Hepatocyte (in vitro differentiated cells): ENCODE measurements around the gene MED16. TPM values are rescaled to one million over a fixed set of nuclear protein-coding genes. Genes with fewer than 3 reads are reported as not detected.

Experiments
- DNase-seq: peaks from one replicate; pipeline ENCODE4 v3.0.0-alpha.2; 2016; ENCODE audit warnings: low spot score
- H2AFZ ChIP-seq: fragments of 200-600 bp; sonication (generic); 2 replicates; pipeline ENCODE4 v1.6.0; 2016; ENCODE audit warnings: antibody characterized with exemption, mild to moderate bottlenecking
- H3K27ac ChIP-seq: fragments of 200-600 bp; sonication (generic); 2 replicates; pipeline ENCODE4 v1.5.1; 2016; ENCODE audit warnings: mild to moderate bottlenecking
- H3K27me3 ChIP-seq: fragments of 200-600 bp; sonication (generic); 2 replicates; pipeline ENCODE4 v1.6.1; 2016
- H3K36me3 ChIP-seq: fragments of 200-600 bp; sonication (generic); replicated peaks from 2 replicates; pipeline ENCODE4 v1.5.1; 2016; ENCODE audit warnings: low read depth; ENCODE audit not compliant: insufficient read depth
- H3K4me1 ChIP-seq: fragments of 200-600 bp; sonication (generic); 2 replicates; pipeline ENCODE4 v1.5.1; 2016; ENCODE audit warnings: mild to moderate bottlenecking, moderate library complexity; ENCODE audit not compliant: insufficient read depth
- H3K4me2 ChIP-seq: fragments of 200-600 bp; sonication (generic); 2 replicates; pipeline ENCODE4 v1.6.0; 2016
- H3K4me3 ChIP-seq: fragments of 200-600 bp; sonication (generic); 2 replicates; pipeline ENCODE4 v1.5.1; 2016; ENCODE audit warnings: mild to moderate bottlenecking
- H3K79me2 ChIP-seq: fragments of 200-600 bp; sonication (generic); 2 replicates; pipeline ENCODE4 v1.6.0; 2017; ENCODE audit warnings: mild to moderate bottlenecking
- H3K9me2 ChIP-seq: fragments of 200-600 bp; sonication (generic); replicated peaks from 2 replicates; pipeline ENCODE4 v1.6.0; 2017; ENCODE audit warnings: mild to moderate bottlenecking; ENCODE audit not compliant: insufficient read depth
- H3K9me3 ChIP-seq: fragments of 200-600 bp; sonication (generic); 2 replicates; pipeline ENCODE4 v1.5.1; 2016; ENCODE audit warnings: low read depth, mild to moderate bottlenecking
- H4K20me1 ChIP-seq: fragments of 200-600 bp; sonication (generic); 2 replicates; pipeline ENCODE4 v1.6.0; 2016; ENCODE audit warnings: mild to moderate bottlenecking; ENCODE audit not compliant: insufficient read depth, poor library complexity, severe bottlenecking
- EZH2 ChIP-seq: fragments of 200-600 bp; sonication (generic); IDR thresholded peaks from 2 replicates; pipeline ENCODE4 v1.6.1; 2016; ENCODE audit warnings: antibody characterized with exemption, mild to moderate bottlenecking, borderline replicate concordance
- EZH2phosphoT487 ChIP-seq: fragments of 200-600 bp; sonication (generic); IDR thresholded peaks from one replicate; pipeline ENCODE4 v1.6.1; 2018; ENCODE audit warnings: antibody characterized with exemption, mild to moderate bottlenecking, low read depth, moderate library complexity; ENCODE audit not compliant: unreplicated experiment, severe bottlenecking
- WGBS: methylation state at CpG from one replicate; pipeline ENCODE4 v1.1.6; 2016; ENCODE audit warnings: low lambda C conversion rate; ENCODE audit errors: missing lambda C conversion rate; 5-methylcytosine and 5-hydroxymethylcytosine counted together
- polyA plus RNA-seq: library from polyadenylated mRNA; unstranded; fragments of >200 nt; fragmentation: Nextera tagmentation; extraction: Ambion mirVana; gene quantifications from 2 replicates; pipeline ENCODE4 v1.2.1, GENCODE V29; 2016
- total RNA-seq: library from RNA; depleted of rRNA; stranded (reverse); fragments of >200 nt; gene quantifications from 2 replicates; pipeline ENCODE4 v1.2.3, GENCODE V29; 2014
- TF ChIP-seq, protein P1 (sequence below): fragments of 200-600 bp; sonication (generic); IDR thresholded peaks from 2 replicates; pipeline ENCODE4 v1.5.1; 2016; ENCODE audit warnings: antibody characterized with exemption, mild to moderate bottlenecking; ENCODE audit not compliant: poor library complexity

MED16 gene
- total and polyA plus RNA-seq, 2 experiments from 2014 or later, result 32.1 to 80.9 TPM

DNA sequence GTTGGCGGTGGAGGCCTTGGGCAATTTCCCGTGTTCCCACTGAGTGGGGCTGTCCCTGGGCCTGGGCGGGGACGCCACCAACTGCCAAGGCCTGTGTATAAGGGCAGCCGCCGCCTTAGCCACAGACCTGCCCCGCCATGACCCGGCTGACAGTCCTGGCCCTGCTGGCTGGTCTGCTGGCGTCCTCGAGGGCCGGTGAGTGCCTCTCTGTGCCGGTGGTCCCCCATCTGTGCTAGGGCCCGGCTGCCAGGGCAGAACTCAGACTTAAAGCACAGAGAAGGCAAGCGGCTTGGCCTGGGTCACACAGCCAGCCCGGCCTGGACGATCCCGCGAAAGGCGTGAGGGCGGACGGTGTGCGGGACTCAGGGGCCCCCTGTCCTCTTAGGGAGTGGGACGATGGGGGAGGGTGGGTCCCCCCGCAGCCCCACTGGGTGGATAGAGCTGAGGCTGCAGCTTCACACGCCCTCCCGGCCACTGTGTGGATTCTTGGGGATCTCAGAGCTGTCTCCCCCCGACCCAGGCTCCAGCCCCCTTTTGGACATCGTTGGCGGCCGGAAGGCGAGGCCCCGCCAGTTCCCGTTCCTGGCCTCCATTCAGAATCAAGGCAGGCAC, 65.2 kb downstream of the MED16 start, which contains the start of gene AZU1:
AZU1 (plus strand) TSS at position 128 of the 612 bp plus-strand sequence; CDS start at position 138, 10 bp downstream.
- no peak for TF ChIP-seq EZH2
- TF ChIP-seq EZH2phosphoT487, result no peak
- TF ChIP-seq, protein P1, sequence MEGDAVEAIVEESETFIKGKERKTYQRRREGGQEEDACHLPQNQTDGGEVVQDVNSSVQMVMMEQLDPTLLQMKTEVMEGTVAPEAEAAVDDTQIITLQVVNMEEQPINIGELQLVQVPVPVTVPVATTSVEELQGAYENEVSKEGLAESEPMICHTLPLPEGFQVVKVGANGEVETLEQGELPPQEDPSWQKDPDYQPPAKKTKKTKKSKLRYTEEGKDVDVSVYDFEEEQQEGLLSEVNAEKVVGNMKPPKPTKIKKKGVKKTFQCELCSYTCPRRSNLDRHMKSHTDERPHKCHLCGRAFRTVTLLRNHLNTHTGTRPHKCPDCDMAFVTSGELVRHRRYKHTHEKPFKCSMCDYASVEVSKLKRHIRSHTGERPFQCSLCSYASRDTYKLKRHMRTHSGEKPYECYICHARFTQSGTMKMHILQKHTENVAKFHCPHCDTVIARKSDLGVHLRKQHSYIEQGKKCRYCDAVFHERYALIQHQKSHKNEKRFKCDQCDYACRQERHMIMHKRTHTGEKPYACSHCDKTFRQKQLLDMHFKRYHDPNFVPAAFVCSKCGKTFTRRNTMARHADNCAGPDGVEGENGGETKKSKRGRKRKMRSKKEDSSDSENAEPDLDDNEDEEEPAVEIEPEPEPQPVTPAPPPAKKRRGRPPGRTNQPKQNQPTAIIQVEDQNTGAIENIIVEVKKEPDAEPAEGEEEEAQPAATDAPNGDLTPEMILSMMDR, result no peak
- 87% methylated on average over 20 of the region's 33 CpGs for WGBS
- Histone ChIP-seq H3K27me3 (peaks cover 3% of the 10 kb centered on the region), H3K4me2 (no peak within 1 kb of the TSS), H2AFZ (no peak within 1 kb of the TSS), H4K20me1 (no peaks in the 10 kb centered on the region), H3K9me3 (no peaks in the 10 kb centered on the region), H3K79me2 (no peaks in the 10 kb centered on the region), H3K36me3 (no peaks in the 10 kb centered on the region), H3K4me1 (no peaks in the 10 kb centered on the region), H3K27ac (no peak within 1 kb of the TSS), H3K9me2 (no peaks in the 10 kb centered on the region), H3K4me3 (no peak within 1 kb of the TSS)
- DNase-seq, result no peak

DNA sequence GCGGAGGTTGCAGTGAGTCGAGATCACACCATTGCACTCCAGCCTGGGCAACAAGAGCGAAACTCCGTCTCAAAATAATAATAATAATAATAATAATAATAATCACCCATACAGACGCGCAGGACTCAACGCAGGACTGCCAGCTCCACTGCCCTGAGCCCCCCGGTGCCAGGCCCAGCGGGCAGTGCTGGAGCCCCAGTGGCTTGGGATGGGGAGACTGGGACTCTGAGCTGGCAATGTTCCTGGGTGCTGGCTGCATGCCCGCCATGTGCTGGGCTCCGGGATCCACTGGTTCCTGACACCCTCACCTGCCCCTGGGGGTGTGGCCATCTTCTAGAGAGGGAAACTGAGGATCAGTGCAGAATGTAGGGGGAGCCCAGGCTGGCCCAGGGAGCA, 65.7 kb downstream of the MED16 start:
- peaks cover 7% of the 10 kb centered on the region for H3K27me3 ChIP-seq
- no peak overlapping the region for H3K27ac ChIP-seq
- TF ChIP-seq EZH2 (no peak), EZH2phosphoT487 (no peak)
- TF ChIP-seq, protein P1, result no peak
- no peaks in the 10 kb centered on the region for H3K9me3 ChIP-seq
- no peaks in the 10 kb centered on the region for H3K4me1 ChIP-seq
- no peak overlapping the region for H2AFZ ChIP-seq
- H3K4me3 ChIP-seq, result no peak overlapping the region
- no peaks in the 10 kb centered on the region for H3K9me2 ChIP-seq
- DNase-seq, result no peak
- H4K20me1 ChIP-seq, result no peaks in the 10 kb centered on the region
- no peak overlapping the region for H3K4me2 ChIP-seq
- H3K36me3 ChIP-seq, result no peaks in the 10 kb centered on the region
- H3K79me2 ChIP-seq, result no peaks in the 10 kb centered on the region
- 96% methylated on average over 11 of the region's 11 CpGs for WGBS

GRCh38 chr19:825897-826644, 66.9 kb downstream of the MED16 start:
- H4K20me1 ChIP-seq, result no peaks in the 10 kb centered on the region
- TF ChIP-seq EZH2phosphoT487 (no peak), EZH2 (no peak)
- TF ChIP-seq, protein P1, result no peak
- no peaks in the 10 kb centered on the region for H3K9me2 ChIP-seq
- no peaks in the 10 kb centered on the region for H3K79me2 ChIP-seq
- H3K27me3 ChIP-seq, result peaks cover 7% of the 10 kb centered on the region
- H3K9me3 ChIP-seq, result no peaks in the 10 kb centered on the region
- no peak overlapping the region for H3K27ac ChIP-seq
- DNase-seq, result no peak
- no peak overlapping the region for H2AFZ ChIP-seq
- H3K4me3 ChIP-seq, result no peak overlapping the region
- no peaks in the 10 kb centered on the region for H3K4me1 ChIP-seq
- no peaks in the 10 kb centered on the region for H3K36me3 ChIP-seq
- no peak overlapping the region for H3K4me2 ChIP-seq
- 87% methylated on average over 19 of the region's 19 CpGs for WGBS
